SK-N-SH treated with all-trans-retinoic acid at 6 μM for 48 hours (cell line): ENCODE data around the gene ROBO2.

Experiments
- ESRRG ChIP-seq: fragments of 250-450 bp; sonication (Bioruptor Pico); IDR thresholded peaks from 2 replicates; pipeline ENCODE4 v1.6.1; 2021; ENCODE audit warnings: mild to moderate bottlenecking
- GLIS3 ChIP-seq: fragments of 250-450 bp; sonication (Bioruptor Pico); IDR thresholded peaks from 2 replicates; pipeline ENCODE4 v1.5.0; 2020; ENCODE audit warnings: mild to moderate bottlenecking, moderate library complexity
- OSR1 ChIP-seq: fragments of 250-450 bp; sonication (Bioruptor Pico); IDR thresholded peaks from 2 replicates; pipeline ENCODE4 v1.8.0; 2022; ENCODE audit warnings: moderate library complexity, mild to moderate bottlenecking, inconsistent platforms
- RARB ChIP-seq: fragments of 250-450 bp; sonication (Bioruptor Pico); IDR thresholded peaks from 2 replicates; pipeline ENCODE4 v1.8.0; 2021; ENCODE audit warnings: mild to moderate bottlenecking, moderate library complexity
- SNAI2 ChIP-seq: fragments of 250-450 bp; sonication (Bioruptor Pico); IDR thresholded peaks from 2 replicates; pipeline ENCODE4 v1.5.0; 2020; ENCODE audit warnings: mild to moderate bottlenecking, moderate library complexity
- TCF4 ChIP-seq: fragments of 250-450 bp; sonication (Bioruptor Pico); IDR thresholded peaks from 2 replicates; pipeline ENCODE4 v1.8.0; 2021; ENCODE audit warnings: mild to moderate bottlenecking, moderate library complexity, borderline replicate concordance
- ZFP3 ChIP-seq: fragments of 250-450 bp; sonication (Bioruptor Pico); IDR thresholded peaks from 2 replicates; pipeline ENCODE4 v1.5.0; 2020; ENCODE audit warnings: mild to moderate bottlenecking, moderate library complexity
- ZFP30 ChIP-seq: fragments of 450-650 bp; formaldehyde crosslinking; IDR thresholded peaks from 2 replicates; pipeline ENCODE4 v1.5.0; 2022; ENCODE audit warnings: mild to moderate bottlenecking, moderate library complexity
- ZNF70 ChIP-seq: fragments of 450-650 bp; formaldehyde crosslinking; IDR thresholded peaks from 2 replicates; pipeline ENCODE4 v1.5.0; 2020; ENCODE audit warnings: mild to moderate bottlenecking, moderate library complexity
- ZNF8 ChIP-seq: fragments of 450-650 bp; formaldehyde crosslinking; IDR thresholded peaks from 2 replicates; pipeline ENCODE4 v1.5.0; 2020; ENCODE audit warnings: mild to moderate bottlenecking, moderate library complexity
- TF ChIP-seq, protein P1 (sequence below): fragments of 250-450 bp; sonication (Bioruptor Pico); IDR thresholded peaks from 2 replicates; pipeline ENCODE4 v1.5.1; 2021; ENCODE audit warnings: mild to moderate bottlenecking, moderate library complexity
- TF ChIP-seq, protein P2 (sequence below): fragments of 250-450 bp; sonication (Bioruptor Pico); IDR thresholded peaks from 2 replicates; pipeline ENCODE4 v1.8.0; 2020; ENCODE audit warnings: mild to moderate bottlenecking, moderate library complexity, borderline replicate concordance
- TF ChIP-seq, protein P3 (sequence below): fragments of 250-450 bp; sonication (Bioruptor Pico); IDR thresholded peaks from 2 replicates; pipeline ENCODE4 v1.8.0; 2021; ENCODE audit warnings: low read depth, mild to moderate bottlenecking, moderate library complexity, borderline replicate concordance

DNA sequence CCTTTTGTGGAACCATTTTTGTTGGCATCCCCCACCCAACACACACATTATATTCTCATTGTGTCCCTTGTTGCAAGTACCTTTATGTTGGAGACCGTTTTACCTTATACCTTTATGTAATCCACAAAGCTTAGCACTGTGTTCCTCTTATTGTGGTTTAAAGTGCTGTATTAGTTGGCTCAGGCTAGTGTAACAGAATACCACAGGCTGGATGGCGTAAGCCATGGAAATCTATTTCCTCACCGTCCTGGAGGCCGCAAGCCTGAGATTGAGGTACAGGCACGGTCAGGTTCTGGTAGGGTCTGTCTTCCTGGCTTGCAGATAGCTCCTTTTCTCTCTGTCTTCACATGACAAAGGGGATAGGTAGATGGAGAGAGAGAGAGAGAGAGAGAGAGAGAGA is 302.8 kb downstream of the ROBO2 start:
- TF ChIP-seq OSR1 (no peak), ZFP30 (CRISPR knock-in tag) (no peak), ZNF8 (CRISPR knock-in tag) (no peak), ZFP3 (CRISPR knock-in tag) (no peak), RARB (CRISPR knock-in tag) (no peak), SNAI2 (CRISPR knock-in tag) (no peak), ZNF70 (CRISPR knock-in tag) (no peak), ESRRG (CRISPR knock-in tag) (no peak), GLIS3 (CRISPR knock-in tag) (no peak), TCF4 (CRISPR knock-in tag) (no peak)
- TF ChIP-seq, protein P1, sequence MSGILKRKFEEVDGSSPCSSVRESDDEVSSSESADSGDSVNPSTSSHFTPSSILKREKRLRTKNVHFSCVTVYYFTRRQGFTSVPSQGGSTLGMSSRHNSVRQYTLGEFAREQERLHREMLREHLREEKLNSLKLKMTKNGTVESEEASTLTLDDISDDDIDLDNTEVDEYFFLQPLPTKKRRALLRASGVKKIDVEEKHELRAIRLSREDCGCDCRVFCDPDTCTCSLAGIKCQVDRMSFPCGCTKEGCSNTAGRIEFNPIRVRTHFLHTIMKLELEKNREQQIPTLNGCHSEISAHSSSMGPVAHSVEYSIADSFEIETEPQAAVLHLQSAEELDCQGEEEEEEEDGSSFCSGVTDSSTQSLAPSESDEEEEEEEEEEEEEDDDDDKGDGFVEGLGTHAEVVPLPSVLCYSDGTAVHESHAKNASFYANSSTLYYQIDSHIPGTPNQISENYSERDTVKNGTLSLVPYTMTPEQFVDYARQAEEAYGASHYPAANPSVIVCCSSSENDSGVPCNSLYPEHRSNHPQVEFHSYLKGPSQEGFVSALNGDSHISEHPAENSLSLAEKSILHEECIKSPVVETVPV (CRISPR knock-in tag): no peak
- TF ChIP-seq, protein P2, sequence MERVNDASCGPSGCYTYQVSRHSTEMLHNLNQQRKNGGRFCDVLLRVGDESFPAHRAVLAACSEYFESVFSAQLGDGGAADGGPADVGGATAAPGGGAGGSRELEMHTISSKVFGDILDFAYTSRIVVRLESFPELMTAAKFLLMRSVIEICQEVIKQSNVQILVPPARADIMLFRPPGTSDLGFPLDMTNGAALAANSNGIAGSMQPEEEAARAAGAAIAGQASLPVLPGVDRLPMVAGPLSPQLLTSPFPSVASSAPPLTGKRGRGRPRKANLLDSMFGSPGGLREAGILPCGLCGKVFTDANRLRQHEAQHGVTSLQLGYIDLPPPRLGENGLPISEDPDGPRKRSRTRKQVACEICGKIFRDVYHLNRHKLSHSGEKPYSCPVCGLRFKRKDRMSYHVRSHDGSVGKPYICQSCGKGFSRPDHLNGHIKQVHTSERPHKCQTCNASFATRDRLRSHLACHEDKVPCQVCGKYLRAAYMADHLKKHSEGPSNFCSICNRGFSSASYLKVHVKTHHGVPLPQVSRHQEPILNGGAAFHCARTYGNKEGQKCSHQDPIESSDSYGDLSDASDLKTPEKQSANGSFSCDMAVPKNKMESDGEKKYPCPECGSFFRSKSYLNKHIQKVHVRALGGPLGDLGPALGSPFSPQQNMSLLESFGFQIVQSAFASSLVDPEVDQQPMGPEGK: no peak
- TF ChIP-seq, protein P3, sequence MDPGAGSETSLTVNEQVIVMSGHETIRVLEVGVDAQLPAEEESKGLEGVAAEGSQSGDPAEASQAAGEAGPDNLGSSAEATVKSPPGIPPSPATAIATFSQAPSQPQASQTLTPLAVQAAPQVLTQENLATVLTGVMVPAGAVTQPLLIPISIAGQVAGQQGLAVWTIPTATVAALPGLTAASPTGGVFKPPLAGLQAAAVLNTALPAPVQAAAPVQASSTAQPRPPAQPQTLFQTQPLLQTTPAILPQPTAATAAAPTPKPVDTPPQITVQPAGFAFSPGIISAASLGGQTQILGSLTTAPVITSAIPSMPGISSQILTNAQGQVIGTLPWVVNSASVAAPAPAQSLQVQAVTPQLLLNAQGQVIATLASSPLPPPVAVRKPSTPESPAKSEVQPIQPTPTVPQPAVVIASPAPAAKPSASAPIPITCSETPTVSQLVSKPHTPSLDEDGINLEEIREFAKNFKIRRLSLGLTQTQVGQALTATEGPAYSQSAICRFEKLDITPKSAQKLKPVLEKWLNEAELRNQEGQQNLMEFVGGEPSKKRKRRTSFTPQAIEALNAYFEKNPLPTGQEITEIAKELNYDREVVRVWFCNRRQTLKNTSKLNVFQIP (CRISPR knock-in tag): no peak
